Hepatocyte (in vitro differentiated cells): ENCODE measurements around the gene LPAR4.

Source experiments
- CTCF ChIP-seq: fragments of 200-600 bp; sonication (generic); IDR thresholded peaks from 2 replicates; pipeline ENCODE4 v1.5.1; 2016; ENCODE audit warnings: antibody characterized with exemption, mild to moderate bottlenecking; ENCODE audit not compliant: poor library complexity
- EZH2 ChIP-seq: fragments of 200-600 bp; sonication (generic); IDR thresholded peaks from 2 replicates; pipeline ENCODE4 v1.6.1; 2016; ENCODE audit warnings: antibody characterized with exemption, mild to moderate bottlenecking, borderline replicate concordance

- TF ChIP-seq EZH2 (no peak), CTCF (no peak)
These were observed 6.1 kb downstream of the LPAR4 start for GRCh38 chrX:78753571-78753970.
